WTC11 (cell line): Measurements from ENCODE around the gene GLS. TPM values are rescaled to one million over a fixed set of nuclear protein-coding genes. Genes with fewer than 3 reads are reported as not detected.
"Not testable (repeated sequence)": the region's sequence is repeated elsewhere in the genome, so short reads cannot be mapped to it uniquely, and the experiment has no call there.

Experiments
- ATAC-seq: fragments of 200-7000 bp; cut with Tn5 transposase; 2 replicates; pipeline ENCODE4 v1.10.0; 2021; ENCODE audit warnings: mild to moderate bottlenecking, moderate library complexity
- CTCF ChIA-PET: fragments of 300-600 bp; sonication (Branson Sonifier 250); formaldehyde crosslinking; loops from one replicate; lab custom pipeline; 2021; ENCODE audit warnings: antibody characterized with exemption; lab: Charles Lee
- POLR2A ChIA-PET: fragments of 350-600 bp; sonication (Branson Sonifier 250); formaldehyde crosslinking; loops from one replicate; lab custom pipeline; 2021; ENCODE audit warnings: antibody characterized with exemption; lab: Charles Lee
- DNase-seq: peaks from one replicate; pipeline ENCODE4 v3.0.0; 2021; ENCODE audit warnings: low spot score
- H3K27ac Mint-ChIP-seq: 2 replicates; pipeline ENCODE4 v1.8.0; 2021; ENCODE audit warnings: mixed read lengths
- H3K27me3 Mint-ChIP-seq: 2 replicates; pipeline ENCODE4 v1.8.0; 2021; ENCODE audit warnings: low read depth, mild to moderate bottlenecking, moderate library complexity, mixed read lengths
- H3K36me3 Mint-ChIP-seq: 2 replicates; pipeline ENCODE4 v1.8.0; 2021; ENCODE audit warnings: mixed read lengths
- H3K4me1 Mint-ChIP-seq: 2 replicates; pipeline ENCODE4 v1.8.0; 2022; ENCODE audit warnings: mixed read lengths
- H3K4me3 Mint-ChIP-seq: 2 replicates; pipeline ENCODE4 v1.8.0; 2021; ENCODE audit warnings: mild to moderate bottlenecking, moderate library complexity, mixed read lengths
- H3K9me3 Mint-ChIP-seq: 2 replicates; pipeline ENCODE4 v1.8.0; 2021; ENCODE audit warnings: mixed read lengths
- ARID4B ChIP-seq: sonication (generic); formaldehyde crosslinking; IDR thresholded peaks from 2 replicates; pipeline ENCODE4 v1.8.0; 2023; ENCODE audit warnings: missing genetic modification reagents, mild to moderate bottlenecking, borderline replicate concordance
- ATF2 ChIP-seq: sonication (generic); formaldehyde crosslinking; IDR thresholded peaks from 2 replicates; pipeline ENCODE4 v1.8.1; 2022; ENCODE audit warnings: low read depth, missing genetic modification reagents, borderline replicate concordance
- CBFB ChIP-seq: sonication (generic); formaldehyde crosslinking; IDR thresholded peaks from 2 replicates; pipeline ENCODE4 v1.8.1; 2022; ENCODE audit warnings: mild to moderate bottlenecking, low read depth, missing genetic modification reagents
- ELF4 ChIP-seq: sonication (generic); formaldehyde crosslinking; IDR thresholded peaks from 2 replicates; pipeline ENCODE4 v1.8.1; 2022; ENCODE audit warnings: low read depth, mild to moderate bottlenecking, moderate library complexity, missing genetic modification reagents
- ETV6 ChIP-seq: sonication (generic); formaldehyde crosslinking; IDR thresholded peaks from 2 replicates; pipeline ENCODE4 v1.8.1; 2022; ENCODE audit warnings: mild to moderate bottlenecking, missing genetic modification reagents
- GRHL2 ChIP-seq: fragments of 250-450 bp; sonication (Bioruptor Pico); IDR thresholded peaks from 2 replicates; pipeline ENCODE4 v1.8.0; 2022; ENCODE audit warnings: mild to moderate bottlenecking, moderate library complexity; ENCODE audit not compliant: insufficient replicate concordance, severe bottlenecking
- HMGA2 ChIP-seq: fragments of 250-450 bp; sonication (Bioruptor Pico); IDR thresholded peaks from 2 replicates; pipeline ENCODE4 v1.4.0; 2021; ENCODE audit warnings: mild to moderate bottlenecking, moderate library complexity
- NR1H2 ChIP-seq: sonication (generic); formaldehyde crosslinking; IDR thresholded peaks from 2 replicates; pipeline ENCODE4 v1.9.0; 2021; ENCODE audit warnings: mild to moderate bottlenecking, moderate library complexity, missing genetic modification reagents
- RORB ChIP-seq: fragments of 250-450 bp; sonication (Bioruptor Pico); IDR thresholded peaks from 2 replicates; pipeline ENCODE4 v1.9.0; 2021; ENCODE audit warnings: mild to moderate bottlenecking
- SMAD4 ChIP-seq: sonication (generic); formaldehyde crosslinking; IDR thresholded peaks from 2 replicates; pipeline ENCODE4 v1.8.0; 2022; ENCODE audit warnings: mild to moderate bottlenecking, missing genetic modification reagents
- SP1 ChIP-seq: sonication (generic); formaldehyde crosslinking; conservative IDR thresholded peaks from 2 replicates; pipeline ENCODE4 v1.8.1; 2022; ENCODE audit warnings: missing genetic modification reagents
- ZBTB21 ChIP-seq: sonication (generic); formaldehyde crosslinking; IDR thresholded peaks from 2 replicates; pipeline ENCODE4 v1.8.1; 2023; ENCODE audit warnings: mild to moderate bottlenecking, missing genetic modification reagents, borderline replicate concordance
- ZNF219 ChIP-seq: sonication (generic); formaldehyde crosslinking; IDR thresholded peaks from 2 replicates; pipeline ENCODE4 v1.8.0; 2023; ENCODE audit warnings: missing genetic modification reagents, mild to moderate bottlenecking, borderline replicate concordance
- ZNF232 ChIP-seq: sonication (generic); formaldehyde crosslinking; IDR thresholded peaks from 2 replicates; pipeline ENCODE4 v1.8.0; 2022; ENCODE audit warnings: mild to moderate bottlenecking, missing genetic modification reagents
- ZNF396 ChIP-seq: fragments of 250-450 bp; sonication (Bioruptor Pico); IDR thresholded peaks from 2 replicates; pipeline ENCODE4 v1.8.0; 2021; ENCODE audit warnings: mild to moderate bottlenecking, moderate library complexity, borderline replicate concordance
- ZSCAN18 ChIP-seq: fragments of 250-450 bp; sonication (Bioruptor Pico); IDR thresholded peaks from 2 replicates; pipeline ENCODE4 v2.1.2; 2022; ENCODE audit warnings: mild to moderate bottlenecking, moderate library complexity
- total RNA-seq: library from RNA; stranded (reverse); gene quantifications from 3 replicates; pipeline ENCODE4 v1.2.3, GENCODE V29; 2021
- TF ChIP-seq, protein P1 (sequence below): sonication (generic); formaldehyde crosslinking; IDR thresholded peaks from 2 replicates; pipeline ENCODE4 v1.8.1; 2023; ENCODE audit warnings: mild to moderate bottlenecking, moderate library complexity, missing genetic modification reagents
- TF ChIP-seq, protein P2 (sequence below): sonication (generic); formaldehyde crosslinking; IDR thresholded peaks from 2 replicates; pipeline ENCODE4 v1.8.0; 2022; ENCODE audit warnings: mild to moderate bottlenecking, missing genetic modification reagents
- TF ChIP-seq, protein P3 (sequence below): sonication (generic); formaldehyde crosslinking; IDR thresholded peaks from 2 replicates; pipeline ENCODE4 v1.8.1; 2023; ENCODE audit warnings: mild to moderate bottlenecking, missing genetic modification reagents, moderate library complexity

The GLS gene
- total RNA-seq, 1 experiment from 2014 or later: 115 TPM

DNA sequence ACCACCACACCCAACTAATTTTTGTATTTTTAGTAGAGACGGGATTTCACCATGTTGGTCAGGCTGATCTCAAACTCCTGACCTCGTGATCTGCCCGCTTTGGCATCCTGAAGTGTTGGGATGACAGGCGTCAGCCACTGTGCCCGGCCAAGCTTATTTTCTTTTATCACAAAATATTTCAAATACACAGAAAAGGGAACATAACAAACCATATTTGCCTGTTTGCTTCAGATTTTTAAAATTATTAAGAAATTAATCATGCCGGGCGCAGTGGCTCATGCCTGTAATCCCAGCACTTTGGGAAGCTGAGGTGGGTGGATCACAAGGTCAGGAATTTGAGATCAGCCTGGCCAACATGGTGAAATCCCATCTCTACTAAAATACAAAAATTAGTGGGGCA is 7.2 kb upstream of the GLS start:
- H3K27ac Mint-ChIP-seq, DNase-seq, H3K36me3 Mint-ChIP-seq, ATAC-seq, CTCF ChIA-PET, H3K27me3 Mint-ChIP-seq, POLR2A ChIA-PET, H3K4me3 Mint-ChIP-seq: not testable (repeated sequence)
- Mint-ChIP-seq H3K9me3 (peaks cover 20% of the 10 kb centered on the region), H3K4me1 (peaks cover 32% of the 10 kb centered on the region)

- Mint-ChIP-seq H3K27me3 (no peaks in the 10 kb centered on the region), H3K27ac (no peak overlapping the region), H3K4me3 (no peak overlapping the region), H3K4me1 (peaks cover 14% of the 10 kb centered on the region), H3K9me3 (peaks cover 12% of the 10 kb centered on the region), H3K36me3 (no peaks in the 10 kb centered on the region; the same call in 1 of the 2 replicates)
- POLR2A ChIA-PET: no interaction called here
- DNase-seq: no peak
- TF ChIP-seq ZNF396 (CRISPR knock-in tag) (no peak), ELF4 (CRISPR knock-in tag) (no peak), GRHL2 (CRISPR knock-in tag) (no peak)
- no peak for ATAC-seq
- CTCF ChIA-PET: interaction anchor here (1.4 kb wide), 1 partner anchor 25 kb away, joined by 3 read pairs; no protein-coding TSS in a partner anchor
These were observed 4.7 kb upstream of the GLS start for GRCh38 chr2:190875891-190876290.

DNA sequence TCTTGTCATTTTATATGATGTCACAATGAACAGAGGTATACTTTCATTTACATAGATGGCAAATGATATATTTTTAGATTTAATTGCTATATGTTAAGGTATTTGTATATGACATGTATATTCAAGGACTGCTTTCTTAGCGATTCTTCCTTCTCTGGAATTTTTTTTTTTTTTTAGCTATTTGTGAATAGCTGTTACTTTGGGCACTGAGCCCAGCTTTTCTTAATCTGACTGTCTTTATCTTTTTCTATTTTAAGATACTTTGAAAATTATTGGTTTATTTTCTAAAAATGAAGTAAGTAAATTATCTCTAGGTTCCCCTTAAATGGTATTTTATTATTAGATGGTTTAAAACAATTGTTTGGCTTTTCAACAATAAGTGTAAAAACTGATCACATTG is 4.0 kb upstream of the GLS start:
- ChIA-PET POLR2A (no interaction called here), CTCF (no interaction called here)
- no peaks in the 10 kb centered on the region for H3K36me3 Mint-ChIP-seq
- H3K4me1 Mint-ChIP-seq: peaks cover 7% of the 10 kb centered on the region
- H3K27ac Mint-ChIP-seq: no peak overlapping the region
- DNase-seq (no peak), ATAC-seq (no peak)
- no peaks in the 10 kb centered on the region for H3K27me3 Mint-ChIP-seq
- H3K4me3 Mint-ChIP-seq: no peak overlapping the region
- TF ChIP-seq ARID4B (CRISPR knock-in tag) (no peak), ZSCAN18 (CRISPR knock-in tag) (no peak), HMGA2 (CRISPR knock-in tag) (no peak), SP1 (no peak), ZBTB21 (CRISPR knock-in tag) (no peak), RORB (CRISPR knock-in tag) (no peak)
- TF ChIP-seq, protein P1, sequence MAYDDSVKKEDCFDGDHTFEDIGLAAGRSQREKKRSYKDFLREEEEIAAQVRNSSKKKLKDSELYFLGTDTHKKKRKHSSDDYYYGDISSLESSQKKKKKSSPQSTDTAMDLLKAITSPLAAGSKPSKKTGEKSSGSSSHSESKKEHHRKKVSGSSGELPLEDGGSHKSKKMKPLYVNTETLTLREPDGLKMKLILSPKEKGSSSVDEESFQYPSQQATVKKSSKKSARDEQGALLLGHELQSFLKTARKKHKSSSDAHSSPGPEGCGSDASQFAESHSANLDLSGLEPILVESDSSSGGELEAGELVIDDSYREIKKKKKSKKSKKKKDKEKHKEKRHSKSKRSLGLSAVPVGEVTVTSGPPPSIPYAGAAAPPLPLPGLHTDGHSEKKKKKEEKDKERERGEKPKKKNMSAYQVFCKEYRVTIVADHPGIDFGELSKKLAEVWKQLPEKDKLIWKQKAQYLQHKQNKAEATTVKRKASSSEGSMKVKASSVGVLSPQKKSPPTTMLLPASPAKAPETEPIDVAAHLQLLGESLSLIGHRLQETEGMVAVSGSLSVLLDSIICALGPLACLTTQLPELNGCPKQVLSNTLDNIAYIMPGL: no peak
- peaks cover 8% of the 10 kb centered on the region for H3K9me3 Mint-ChIP-seq

- Mint-ChIP-seq H3K27ac (no peak overlapping the region), H3K4me3 (no peak overlapping the region), H3K9me3 (peaks cover 3% of the 10 kb centered on the region), H3K27me3 (no peaks in the 10 kb centered on the region; the same call in 1 of the 2 replicates), H3K4me1 (peaks cover 13% of the 10 kb centered on the region), H3K36me3 (0 out of 2 replicates have a peak, but pooled peaks cover 3% of the 10 kb centered on the region)
- ATAC-seq: no peak
- POLR2A ChIA-PET: no interaction called here
- no peak for DNase-seq
- CTCF ChIA-PET: no interaction called here
- TF ChIP-seq ZNF232 (CRISPR knock-in tag): no peak
- no peak for TF ChIP-seq ZBTB21 (CRISPR knock-in tag)
- no peak for TF ChIP-seq ATF2 (CRISPR knock-in tag)
- no peak for TF ChIP-seq ZNF219
- no peak for TF ChIP-seq CBFB (CRISPR knock-in tag)
- no peak for TF ChIP-seq NR1H2
- TF ChIP-seq SMAD4: no peak
- TF ChIP-seq, protein P2, sequence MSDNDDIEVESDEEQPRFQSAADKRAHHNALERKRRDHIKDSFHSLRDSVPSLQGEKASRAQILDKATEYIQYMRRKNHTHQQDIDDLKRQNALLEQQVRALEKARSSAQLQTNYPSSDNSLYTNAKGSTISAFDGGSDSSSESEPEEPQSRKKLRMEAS (CRISPR knock-in tag): no peak
- TF ChIP-seq, protein P3, sequence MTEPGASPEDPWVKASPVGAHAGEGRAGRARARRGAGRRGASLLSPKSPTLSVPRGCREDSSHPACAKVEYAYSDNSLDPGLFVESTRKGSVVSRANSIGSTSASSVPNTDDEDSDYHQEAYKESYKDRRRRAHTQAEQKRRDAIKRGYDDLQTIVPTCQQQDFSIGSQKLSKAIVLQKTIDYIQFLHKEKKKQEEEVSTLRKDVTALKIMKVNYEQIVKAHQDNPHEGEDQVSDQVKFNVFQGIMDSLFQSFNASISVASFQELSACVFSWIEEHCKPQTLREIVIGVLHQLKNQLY: no peak
- no peak for TF ChIP-seq ETV6
These were observed 3.2 kb upstream of the GLS start for GRCh38 chr2:190877436-190877835.
